GM21576 (cell line): ENCODE data around the gene CSAG1.
"Not testable (repeated sequence)": the region's sequence is repeated elsewhere in the genome, so short reads cannot be mapped to it uniquely, and the experiment has no call there.

Source experiments
- ATAC-seq: cut with Tn5 transposase; IDR thresholded peaks from one replicate; pipeline ENCODE4 v1.9.1; 2021; ENCODE audit warnings: mild to moderate bottlenecking, moderate library complexity; ENCODE audit not compliant: unreplicated experiment

CSAG1 gene, protein sequence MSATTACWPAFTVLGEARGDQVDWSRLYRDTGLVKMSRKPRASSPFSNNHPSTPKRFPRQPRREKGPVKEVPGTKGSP

DNA sequence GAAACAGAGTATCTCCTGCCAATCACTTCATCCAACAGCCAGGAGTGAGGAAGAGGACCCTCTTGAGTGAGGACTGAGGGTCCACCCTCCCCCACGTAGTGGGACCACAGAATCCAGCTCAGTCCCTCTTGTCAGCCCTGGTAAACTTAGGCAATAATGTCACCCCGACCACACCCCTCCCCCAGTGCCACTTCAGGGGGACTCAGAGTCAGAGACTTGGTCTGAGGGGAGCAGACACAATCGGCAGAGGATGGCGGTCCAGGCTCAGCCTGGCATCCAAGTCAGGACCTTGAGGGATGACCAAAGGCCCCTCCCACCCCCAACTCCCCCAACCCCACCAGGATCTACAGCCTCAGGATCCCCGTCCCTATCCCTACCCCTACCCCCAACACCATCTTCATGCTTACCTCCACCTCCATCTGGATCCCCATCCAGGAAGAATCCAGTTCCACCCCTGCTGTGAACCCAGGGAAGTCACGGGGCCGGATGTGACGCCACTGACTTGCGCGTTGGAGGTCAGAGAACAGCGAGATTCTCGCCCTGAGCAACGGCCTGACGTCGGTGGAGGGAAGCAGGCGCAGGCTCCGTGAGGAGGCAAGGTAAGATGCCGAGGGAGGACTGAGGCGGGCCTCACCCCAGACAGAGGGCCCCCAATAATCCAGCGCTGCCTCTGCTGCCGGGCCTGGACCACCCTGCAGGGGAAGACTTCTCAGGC lies at the start of gene CSAG1, which contains the start of gene MAGEA12:
Gene CSAG1 (minus strand): TSS at position 461 of the 715 bp plus-strand sequence. CDS start 1,261 bp downstream, outside the sequence.
Gene MAGEA12 (plus strand): TSS at position 497 of the 715 bp plus-strand sequence. CDS start 2,405 bp downstream, outside the sequence.
- no peak for ATAC-seq

GRCh38 chrX:152769549-152770289 lies 36.2 kb upstream of the CSAG1 start, which contains the start of gene MAGEA6:
Gene MAGEA6 (minus strand): TSS chrX:152769689. CDS start chrX:152767650, 2,039 bp downstream.
- not testable (repeated sequence) for ATAC-seq

DNA sequence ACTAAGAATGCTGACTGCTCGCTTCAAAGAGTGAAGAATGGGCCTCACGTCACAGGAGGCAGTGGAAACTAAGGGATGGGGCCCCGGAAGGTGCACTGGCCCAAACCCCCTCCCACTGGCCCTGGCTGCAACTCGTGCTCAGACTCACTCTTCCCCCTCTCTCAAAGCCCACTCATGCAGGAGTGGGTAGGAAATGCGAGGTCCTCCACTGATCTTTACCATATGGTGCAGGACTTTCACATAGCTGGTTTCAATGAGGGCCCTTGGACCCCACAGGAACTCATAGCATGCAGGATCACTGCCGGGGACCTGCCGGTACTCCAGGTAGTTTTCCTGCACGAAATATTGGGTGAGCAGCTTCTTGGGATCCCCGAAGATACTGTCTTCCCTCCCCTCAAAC lies 33.0 kb upstream of the CSAG1 start:
- not testable (repeated sequence) for ATAC-seq

GRCh38 chrX:152761582-152761981 lies 28.1 kb upstream of the CSAG1 start:
- not testable (repeated sequence) for ATAC-seq

DNA sequence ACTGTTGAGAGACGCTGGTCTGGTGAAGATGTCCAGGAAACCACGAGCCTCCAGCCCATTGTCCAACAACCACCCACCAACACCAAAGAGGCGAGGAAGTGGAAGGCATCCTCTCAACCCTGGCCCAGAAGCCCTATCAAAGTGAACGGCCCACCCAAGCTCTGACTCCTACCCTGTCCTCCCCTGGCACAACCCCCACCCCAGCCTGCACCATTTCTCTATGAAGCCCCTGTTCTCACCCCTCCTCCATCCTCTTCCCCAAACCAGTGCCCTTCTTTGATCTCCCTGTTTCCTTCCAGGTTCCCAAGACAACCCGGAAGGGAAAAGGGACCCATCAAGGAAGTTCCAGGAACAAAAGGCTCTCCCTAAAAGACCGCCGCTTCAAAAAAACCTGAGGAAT lies 26.0 kb upstream of the CSAG1 start:
- not testable (repeated sequence) for ATAC-seq

GRCh38 chrX:152758918-152759317 lies 25.4 kb upstream of the CSAG1 start, which contains the start of gene CSAG3:
Gene CSAG3 (plus strand): TSS chrX:152759218.
- ATAC-seq: not testable (repeated sequence)

- ATAC-seq: not testable (repeated sequence)
These were observed 21.4 kb upstream of the CSAG1 start for GRCh38 chrX:152754871-152755270.

DNA sequence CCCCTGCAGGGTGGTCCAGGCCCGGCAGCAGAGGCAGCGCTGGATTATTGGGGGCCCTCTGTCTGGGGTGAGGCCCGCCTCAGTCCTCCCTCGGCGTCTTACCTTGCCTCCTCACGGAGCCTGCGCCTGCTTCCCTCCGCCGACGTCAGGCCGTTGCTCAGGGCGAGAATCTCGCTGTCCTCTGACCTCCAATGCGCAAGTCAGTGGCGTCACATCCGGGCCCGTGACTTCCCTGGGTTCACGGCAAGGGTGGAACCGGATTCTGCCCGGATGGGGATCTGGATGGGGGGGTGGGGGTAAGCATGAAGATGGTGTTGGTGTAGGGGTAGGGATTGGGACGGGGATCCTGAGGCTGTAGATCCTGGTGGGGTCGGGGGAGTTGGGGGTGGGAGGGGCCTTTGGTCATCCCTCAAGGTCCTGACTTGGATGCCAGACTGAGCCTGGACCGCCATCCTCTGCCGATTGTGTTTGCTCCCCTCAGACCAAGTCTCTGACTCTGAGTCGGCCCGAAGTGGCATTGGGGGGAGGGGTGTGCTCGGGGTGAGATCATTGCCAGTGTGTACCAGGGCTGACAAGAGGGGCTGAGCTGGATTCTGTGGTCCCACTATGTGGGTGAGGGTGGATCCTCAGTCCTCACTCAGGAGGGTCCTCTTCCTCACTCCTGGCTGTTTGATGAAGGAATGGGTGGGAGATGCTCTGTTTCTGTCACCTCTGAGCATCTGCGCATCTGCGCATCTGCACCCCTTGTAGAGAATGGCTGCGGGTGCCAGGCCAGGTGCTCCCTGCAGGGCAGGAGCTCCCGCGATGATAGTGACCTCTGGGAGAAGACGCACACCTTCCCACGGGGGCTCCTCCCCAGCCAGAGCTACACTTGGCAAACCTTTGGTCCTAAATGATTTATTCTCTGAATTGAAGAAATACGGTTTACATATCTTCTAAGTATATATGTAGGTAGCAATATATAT lies 20.4 kb upstream of the CSAG1 start, which contains the start of gene MAGEA2:
Gene MAGEA2 (minus strand): TSS at position 157 of the 965 bp plus-strand sequence. CDS start 2,479 bp downstream, outside the sequence.
- not testable (repeated sequence) for ATAC-seq

DNA sequence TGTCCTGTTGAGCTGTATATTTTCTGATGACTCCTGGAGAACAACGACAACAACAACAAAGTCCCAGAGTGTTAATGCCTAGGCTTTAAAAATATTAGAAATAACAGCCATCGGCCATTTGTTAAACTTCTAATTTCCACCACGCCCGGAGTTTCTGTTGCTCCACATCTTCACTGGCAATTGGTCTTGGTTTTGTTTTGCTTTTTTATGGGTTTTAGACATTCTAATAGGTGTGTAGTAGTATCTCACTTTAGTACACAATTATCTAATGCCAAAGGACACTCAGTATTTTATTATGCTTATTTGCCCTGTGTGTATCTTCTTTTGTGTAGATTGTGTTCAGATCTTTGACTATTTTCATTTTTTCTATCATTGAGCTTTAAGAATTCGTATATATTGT lies 5.0 kb upstream of the CSAG1 start:
- ATAC-seq: no peak

- not testable (repeated sequence) for ATAC-seq
These were observed 3.0 kb upstream of the CSAG1 start for GRCh38 chrX:152736528-152736927.

DNA sequence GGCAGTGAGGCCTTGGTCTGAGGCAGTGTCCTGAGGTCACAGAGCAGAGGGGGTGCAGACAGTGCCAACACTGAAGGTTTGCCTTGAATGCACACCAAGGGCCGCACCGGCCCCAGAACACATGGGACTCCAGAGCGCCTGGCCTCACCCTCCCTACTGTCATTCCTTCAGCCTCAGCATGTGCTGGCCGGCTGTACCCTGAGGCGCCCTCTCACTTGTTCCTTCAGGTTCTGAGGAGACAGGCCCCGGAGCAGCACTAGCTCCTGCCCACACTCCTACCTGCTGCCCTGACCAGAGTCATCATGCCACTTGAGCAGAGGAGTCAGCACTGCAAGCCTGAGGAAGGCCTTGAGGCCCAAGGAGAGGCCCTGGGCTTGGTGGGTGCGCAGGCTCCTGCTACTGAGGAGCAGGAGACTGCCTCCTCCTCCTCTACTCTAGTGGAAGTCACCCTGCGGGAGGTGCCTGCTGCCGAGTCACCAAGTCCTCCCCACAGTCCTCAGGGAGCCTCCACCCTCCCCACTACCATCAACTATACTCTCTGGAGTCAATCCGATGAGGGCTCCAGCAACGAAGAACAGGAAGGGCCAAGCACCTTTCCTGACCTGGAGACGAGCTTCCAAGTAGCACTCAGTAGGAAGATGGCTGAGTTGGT lies 2.5 kb upstream of the CSAG1 start:
- no peak for ATAC-seq

DNA sequence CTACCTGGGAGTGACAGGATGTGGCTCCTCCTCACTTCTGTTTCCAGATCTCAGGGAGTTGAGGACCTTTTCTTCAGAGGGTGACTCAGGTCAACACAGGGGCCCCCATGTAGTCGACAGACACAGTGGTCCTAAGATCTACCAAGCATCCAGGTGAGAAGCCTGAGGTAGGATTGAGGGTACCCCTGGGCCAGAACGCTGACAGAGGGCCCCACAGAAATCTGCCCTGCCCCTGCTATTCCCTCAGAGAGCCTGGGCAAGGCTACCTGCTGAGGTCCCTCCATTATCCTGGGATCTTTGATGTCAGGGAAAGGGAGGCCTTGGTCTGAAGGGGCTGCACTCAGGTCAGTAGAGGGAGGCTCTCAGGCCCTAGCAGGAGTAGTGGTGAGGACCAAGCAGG lies 1.6 kb upstream of the CSAG1 start:
- ATAC-seq: no peak

DNA sequence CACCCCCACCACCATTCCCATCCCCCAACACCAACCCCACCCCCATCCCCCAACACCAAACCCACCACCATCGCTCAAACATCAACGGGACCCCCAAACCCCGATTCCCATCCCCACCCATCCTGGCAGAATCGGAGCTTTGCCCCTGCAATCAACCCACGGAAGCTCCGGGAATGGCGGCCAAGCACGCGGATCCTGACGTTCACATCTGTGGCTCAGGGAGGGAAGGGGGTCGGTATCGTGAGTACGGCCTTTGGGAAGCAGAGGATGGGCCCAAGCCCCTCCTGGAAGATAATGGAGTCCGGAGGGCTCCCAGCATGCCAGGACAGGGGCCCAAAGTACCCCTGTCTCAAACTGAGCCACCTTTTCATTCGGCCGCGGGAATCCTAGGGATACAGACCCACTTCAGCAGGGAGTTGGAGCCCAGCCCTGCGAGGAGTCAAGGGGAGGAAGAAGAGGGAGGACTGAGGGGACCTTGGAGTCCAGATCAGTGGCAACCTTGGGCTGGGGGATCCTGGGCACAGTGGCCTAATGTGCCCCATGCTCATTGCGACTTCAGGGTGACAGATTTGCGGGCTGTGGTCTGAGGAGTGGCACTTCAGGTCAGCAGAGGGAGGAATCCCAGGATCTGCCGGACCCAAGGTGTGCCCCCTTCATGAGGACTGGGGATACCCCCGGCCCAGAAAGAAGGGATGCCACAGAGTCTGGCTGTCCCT lies 780 bp upstream of the CSAG1 start:
- not testable (repeated sequence) for ATAC-seq

DNA sequence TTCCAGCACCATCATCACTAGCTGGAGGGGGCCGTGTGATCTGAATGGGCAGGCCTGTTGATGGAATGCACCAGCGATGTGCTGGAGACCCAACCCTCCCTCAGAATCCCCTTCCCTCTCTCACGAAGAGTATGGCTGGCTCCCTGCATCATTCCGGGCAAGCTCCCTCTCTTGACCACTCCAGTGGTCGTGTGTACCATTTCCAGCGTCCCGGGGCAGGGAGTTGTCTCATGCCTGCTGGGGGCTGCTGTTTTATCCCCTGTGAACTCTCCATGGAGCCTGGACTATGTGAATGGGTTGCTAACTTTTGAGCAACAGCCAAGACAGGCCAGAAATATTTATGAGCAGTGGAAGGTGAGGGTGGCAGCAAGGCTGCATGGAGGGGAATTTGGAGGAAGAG lies 8.1 kb downstream of the CSAG1 start:
- no peak for ATAC-seq

GRCh38 chrX:152713815-152714787 lies 19.4 kb downstream of the CSAG1 start, which contains the start of gene MAGEA2B:
Gene MAGEA2B (plus strand): TSS chrX:152714628. CDS start chrX:152717107, 2,479 bp downstream.
- ATAC-seq: not testable (repeated sequence)

DNA sequence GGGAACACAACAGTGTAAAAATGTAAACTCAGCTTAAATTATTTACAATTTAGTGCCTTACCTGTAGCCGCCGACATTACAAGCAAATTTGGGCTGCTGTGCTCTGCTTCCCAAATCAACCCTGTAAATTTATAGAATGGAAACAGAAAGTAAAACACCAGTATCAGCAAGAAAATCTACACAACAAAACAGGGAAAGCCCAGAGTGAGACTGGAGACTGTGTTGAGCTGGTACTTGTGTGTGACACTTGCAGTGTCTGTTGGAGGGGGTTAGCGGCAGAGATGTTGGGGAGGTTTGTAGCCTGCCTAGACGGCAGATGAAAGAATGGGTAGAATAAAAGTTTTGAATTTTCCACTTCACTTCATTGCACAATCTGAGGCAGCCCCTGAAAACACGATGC lies 20.3 kb downstream of the CSAG1 start:
- ATAC-seq: not testable (repeated sequence)

- not testable (repeated sequence) for ATAC-seq
These were observed 24.3 kb downstream of the CSAG1 start, which contains the start of gene CSAG2 for GRCh38 chrX:152709173-152709572. Gene CSAG2 (minus strand): TSS chrX:152709273. CDS start chrX:152709112, 161 bp downstream.

- ATAC-seq: not testable (repeated sequence)
These were observed 27.0 kb downstream of the CSAG1 start for GRCh38 chrX:152706500-152706899.
